Fibroblast of peridontal ligament (primary cell): ENCODE results near the gene MYOCD.

Experiments
- DNase-seq: peaks from one replicate; pipeline ENCODE4 v3.0.0-alpha.2; 2010; ENCODE audit errors: extremely low read depth

Gene MYOCD

DNA sequence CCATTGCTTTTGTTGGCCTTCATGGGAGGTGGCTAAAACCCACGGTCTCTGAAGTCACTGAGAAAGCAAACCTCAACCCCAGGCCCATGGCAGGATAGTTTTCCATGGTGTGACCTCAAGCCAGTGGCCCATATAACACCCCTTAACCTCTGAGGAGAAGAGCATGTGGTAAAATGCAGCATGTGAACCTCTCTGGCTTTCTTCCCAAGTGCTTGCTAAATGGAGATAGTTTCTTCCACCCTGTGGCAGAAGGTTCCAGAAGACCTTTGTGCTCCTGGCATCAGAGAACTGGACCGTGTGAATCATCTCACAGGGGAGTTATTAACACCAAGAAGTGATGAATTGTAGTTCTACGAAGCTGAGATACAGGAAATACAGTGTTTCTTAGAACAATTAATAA, 47.3 kb downstream of the MYOCD start:
- DNase-seq, result peak; percentile 10

DNA sequence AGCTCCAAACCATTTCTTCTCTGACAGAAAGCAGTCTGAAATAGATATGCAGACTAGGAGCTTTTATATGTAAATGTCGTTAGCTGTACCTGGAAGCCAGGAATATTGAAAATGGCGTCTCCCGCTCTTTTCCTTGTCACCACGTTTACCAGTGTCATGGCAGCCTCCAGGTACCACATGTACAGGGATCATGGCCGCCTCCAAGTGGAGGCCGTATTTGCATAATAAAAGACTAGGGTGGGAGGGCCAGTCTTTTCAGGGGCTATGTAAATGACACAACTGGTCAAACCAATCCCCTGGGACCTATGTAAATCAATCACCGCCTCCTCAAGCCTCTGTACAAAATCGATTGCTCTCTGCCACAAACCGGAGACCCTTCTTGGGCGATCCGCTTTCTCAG, 54.3 kb downstream of the MYOCD start:
- no peak for DNase-seq

DNA sequence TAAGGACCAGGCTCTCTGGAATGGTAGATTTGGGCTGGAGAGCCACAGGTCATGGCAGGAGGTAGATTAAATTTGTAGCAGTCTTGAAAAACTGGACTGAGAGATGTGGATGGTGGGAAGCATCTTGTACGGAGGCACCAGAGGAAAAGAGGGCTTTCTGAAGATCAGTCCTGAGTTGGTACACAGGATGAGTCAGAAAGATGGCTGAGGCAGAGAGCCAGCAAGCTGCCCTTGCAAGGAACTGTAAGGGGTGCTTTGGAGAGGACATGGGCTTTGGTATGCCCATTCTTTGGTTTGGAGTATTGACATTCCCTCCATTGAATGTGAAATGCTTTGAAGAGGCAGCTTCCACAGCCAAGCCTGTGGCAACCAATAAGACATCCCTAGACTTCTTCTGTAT, 55.9 kb downstream of the MYOCD start:
- DNase-seq, result no peak

DNA sequence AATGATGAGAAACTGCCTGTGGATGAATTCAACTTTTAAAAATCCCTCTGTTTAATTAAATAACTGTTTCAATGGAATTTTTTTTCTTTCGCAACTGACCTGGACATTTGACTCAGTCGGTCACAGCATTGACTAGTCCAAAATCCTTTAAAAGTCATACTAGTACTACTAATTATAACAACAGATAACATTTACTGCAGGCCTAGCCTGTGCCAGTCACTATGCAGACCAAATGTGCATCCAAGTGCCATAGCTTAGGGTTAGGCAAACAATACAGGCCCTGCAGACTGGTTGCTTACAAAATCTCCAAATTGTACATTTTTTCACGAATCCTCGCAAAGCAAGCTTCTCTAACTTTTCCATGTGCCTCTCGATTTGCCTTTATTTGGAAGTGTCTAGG, 56.6 kb downstream of the MYOCD start:
- no peak for DNase-seq

DNA sequence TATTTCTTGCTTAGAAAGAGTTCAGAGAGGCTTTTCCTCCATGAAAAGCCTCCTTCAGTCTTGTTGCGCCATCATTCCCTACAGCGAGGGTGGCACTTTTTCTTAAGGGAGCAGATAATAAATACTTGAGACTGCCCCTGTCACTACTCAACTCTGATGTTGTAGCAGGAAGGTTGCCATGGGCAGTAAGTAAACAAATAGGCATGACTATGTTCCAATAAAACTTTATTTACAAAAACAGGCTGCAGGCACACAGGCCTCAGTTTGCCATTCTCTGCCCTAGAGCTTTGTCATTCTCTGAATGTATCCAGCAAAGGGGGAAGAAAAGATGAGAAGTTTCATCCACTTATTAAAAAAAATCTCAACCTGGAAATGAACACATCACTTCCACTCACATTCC, 60.4 kb downstream of the MYOCD start:
- no peak for DNase-seq

DNA sequence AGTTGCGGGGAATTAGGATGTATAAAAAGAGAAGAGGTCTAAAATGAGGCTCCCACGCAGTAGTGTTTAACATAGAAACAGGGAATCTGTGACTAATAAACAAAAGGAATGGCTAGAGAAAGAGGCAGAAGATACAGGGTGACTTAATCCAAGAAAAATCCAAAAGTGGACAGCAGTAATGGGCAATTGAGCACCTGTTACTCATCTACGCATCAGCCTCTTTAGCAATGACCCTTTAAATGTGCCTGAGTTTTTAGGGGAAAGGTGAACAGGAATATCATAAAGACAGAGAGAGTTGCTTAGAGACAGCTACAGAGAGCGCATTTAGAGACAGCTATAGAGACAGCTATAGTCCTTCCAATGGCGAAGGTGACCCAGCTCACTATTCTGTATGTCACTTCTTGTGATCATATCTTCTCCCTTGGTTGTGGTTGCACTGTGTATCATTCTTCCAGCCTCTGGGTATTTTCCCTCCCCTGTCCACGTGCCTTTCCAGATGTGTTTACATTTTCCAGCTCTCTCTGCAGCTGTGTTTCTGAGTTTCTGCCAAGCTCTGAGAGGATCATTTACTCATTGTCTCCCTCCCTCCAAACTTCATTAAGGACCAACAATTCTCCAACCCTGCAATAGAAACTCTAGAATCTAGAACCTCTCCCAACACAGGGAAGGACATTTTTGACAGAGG, 61.5 kb downstream of the MYOCD start:
- DNase-seq, result peak; percentile 65

DNA sequence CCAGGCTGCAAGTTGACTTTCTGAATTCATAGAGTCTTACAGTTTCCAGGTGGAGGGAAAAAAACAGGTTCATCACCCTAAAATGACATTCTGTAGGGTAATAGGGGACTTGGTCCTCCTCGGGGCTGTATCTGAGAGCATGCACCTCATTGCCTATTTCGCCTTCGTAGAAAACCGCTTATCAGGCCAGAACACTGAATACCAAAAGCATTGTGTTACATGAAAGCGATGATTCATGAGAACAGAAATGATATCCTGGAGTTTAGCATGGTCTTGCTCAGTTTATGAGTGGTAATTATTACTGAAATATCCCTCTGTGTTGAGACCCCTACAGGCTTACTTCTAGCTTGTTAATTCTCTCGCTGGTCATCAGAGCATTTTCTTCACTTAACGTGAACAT, 62.2 kb downstream of the MYOCD start:
- no peak for DNase-seq

DNA sequence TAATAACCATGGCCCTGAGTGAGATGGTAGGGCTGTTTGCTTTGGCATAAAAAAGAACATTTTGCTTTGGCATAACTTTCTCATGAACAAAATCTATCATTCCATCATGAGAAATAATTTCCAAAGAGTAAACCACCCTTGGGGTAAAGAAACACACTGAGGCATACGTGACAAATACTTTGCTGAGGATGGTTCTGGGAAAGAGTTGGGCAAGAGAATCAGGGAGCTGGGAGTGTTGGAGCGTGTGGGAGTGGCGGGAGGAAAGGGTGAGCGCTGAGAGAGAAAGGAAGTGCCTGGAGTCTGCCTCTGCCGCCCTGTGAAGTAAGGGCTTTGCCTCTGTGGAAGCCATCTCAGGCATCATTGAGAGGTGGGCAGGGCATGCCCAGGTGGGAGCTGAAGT, 63.4 kb downstream of the MYOCD start:
- no peak for DNase-seq

DNA sequence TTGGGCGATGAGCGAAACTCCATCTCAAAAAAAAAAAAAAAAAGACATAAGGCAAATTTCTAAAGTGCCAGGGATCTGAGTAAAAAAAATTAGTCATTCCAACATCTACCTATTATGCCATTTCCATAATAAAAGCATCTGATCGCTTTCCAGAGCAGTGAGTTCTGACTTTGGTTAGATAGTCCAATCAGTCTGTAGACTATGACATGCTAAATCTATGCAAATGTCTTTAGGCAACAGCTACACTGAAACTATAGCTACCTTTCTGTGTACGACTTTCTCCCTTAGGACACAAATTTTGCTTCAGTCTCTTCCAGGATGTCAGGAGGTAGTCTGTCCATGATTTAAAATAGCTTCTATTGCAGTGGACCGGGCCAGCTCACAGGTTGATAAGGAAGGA, 64.7 kb downstream of the MYOCD start:
- no peak for DNase-seq

DNA sequence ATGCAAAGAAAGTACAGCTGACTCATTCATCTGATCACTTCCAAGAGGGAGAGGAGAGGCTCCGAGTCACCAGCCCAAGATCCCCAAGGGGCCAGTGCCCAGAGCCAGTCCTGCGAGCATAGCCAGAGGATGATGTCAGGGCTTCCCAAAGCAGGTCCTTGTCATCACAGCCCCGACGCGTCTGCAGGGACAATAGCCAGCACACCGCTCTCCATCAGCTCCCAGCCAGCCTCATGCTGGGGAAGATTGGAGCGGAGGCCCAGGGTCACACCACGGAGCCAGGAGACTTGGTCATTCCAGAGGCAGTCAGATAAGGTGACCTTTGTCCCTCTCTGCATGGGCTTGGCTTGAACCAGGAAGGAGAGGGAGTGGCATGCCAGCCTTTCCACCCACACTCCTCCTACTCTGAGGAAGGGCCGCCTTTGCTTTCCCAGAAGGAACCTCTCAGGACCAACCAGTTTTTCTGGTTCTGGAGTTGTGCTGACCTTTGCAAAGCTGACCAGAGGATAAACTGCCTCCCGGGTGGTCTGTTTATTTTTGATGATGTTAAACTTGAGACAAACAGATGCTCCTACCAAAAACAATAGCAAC, 65.3 kb downstream of the MYOCD start:
- no peak for DNase-seq

DNA sequence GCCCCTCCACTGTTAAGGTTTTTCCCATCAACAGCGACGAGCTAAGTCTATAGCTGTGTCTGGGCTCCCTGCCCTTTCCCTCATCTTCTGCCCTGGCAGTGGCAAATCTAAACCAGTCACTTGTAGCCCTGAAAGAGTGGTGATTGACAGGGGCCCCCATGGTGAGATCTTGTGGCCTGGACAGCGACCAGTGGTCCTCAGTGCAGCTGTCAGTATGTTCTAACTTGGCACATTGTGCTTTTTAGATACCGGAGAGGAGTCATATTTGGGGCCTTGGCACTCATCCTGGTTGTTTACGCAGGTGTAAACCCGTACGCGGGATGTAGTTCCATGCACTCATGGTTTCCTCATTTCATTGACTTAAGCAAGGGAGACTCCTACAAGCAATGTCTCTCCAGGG, 66.1 kb downstream of the MYOCD start:
- no peak for DNase-seq

DNA sequence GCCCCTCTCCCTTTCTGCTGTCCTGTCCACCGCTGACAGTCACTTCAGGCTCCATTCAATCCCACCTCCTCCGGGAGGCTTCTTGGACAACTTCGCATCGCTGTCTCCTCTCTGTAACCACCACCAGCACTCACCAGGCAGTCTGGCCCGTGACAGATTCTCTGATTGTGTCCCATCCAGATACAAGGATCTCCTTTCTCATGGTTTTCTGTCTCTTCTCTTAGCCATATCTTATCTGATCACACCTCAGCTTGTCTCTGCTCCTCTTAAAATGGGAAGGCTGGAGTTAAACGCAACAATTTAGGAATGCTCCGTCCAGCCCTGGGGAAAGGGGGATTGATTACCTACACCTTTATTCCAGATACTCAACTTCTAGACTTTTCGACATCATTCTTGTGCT, 66.7 kb downstream of the MYOCD start:
- no peak for DNase-seq

DNA sequence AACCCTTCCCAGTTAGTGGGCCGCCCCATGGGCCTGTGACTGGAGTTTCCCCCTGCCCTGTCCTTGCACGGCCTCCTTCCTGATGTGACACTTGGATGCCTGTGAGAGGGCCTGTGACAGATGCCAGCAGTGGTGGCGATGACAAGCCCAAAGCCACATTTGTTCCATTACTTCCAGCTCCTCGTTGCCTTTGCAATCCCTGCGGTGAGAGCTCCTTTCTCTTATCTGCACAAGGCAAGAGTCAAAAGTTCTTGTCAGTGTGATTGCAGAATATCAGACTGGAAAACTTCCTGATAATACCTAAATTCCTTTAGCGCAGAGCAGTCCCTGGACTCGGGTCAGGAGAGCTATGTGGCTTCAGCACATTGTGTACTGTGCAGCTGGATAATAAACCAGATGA, 69.2 kb downstream of the MYOCD start:
- DNase-seq, result no peak

DNA sequence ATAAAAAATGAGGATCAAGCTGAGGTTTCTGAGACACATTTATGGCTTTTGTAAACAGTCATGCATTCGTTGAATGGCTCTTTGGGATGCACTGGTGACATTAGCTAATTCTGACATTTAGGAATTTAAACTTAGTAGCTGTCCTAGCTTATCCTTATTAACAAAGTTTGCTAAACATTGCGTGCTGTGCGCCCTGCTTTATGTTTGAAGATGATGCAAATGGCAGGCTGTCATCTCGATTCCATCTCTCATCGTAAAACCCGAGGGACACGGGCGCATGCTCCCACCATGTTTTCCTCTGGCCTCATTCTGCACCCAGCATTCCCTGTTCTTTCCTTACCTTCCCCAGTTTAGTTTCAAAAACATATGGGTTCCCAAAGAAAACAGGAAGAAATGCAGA, 69.8 kb downstream of the MYOCD start:
- DNase-seq, result no peak

DNA sequence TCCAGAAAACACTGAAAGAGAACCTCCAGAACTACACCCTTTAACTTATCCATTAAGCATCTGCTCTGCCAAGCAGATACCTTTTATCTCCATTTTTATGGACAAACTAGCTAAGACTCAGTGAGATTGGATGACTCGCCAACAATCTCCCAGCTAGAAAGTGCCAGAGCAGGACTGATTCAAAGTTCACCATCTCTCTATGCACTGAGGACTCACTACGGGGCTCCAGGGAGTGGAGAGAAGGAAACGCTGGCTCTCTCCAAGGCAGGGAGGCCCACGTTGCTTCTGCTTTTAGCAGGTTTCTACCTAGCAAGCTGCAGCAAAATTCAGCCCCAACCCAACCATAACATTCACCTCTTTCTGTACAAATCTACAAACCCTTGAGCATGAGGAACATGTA, 70.8 kb downstream of the MYOCD start:
- no peak for DNase-seq

DNA sequence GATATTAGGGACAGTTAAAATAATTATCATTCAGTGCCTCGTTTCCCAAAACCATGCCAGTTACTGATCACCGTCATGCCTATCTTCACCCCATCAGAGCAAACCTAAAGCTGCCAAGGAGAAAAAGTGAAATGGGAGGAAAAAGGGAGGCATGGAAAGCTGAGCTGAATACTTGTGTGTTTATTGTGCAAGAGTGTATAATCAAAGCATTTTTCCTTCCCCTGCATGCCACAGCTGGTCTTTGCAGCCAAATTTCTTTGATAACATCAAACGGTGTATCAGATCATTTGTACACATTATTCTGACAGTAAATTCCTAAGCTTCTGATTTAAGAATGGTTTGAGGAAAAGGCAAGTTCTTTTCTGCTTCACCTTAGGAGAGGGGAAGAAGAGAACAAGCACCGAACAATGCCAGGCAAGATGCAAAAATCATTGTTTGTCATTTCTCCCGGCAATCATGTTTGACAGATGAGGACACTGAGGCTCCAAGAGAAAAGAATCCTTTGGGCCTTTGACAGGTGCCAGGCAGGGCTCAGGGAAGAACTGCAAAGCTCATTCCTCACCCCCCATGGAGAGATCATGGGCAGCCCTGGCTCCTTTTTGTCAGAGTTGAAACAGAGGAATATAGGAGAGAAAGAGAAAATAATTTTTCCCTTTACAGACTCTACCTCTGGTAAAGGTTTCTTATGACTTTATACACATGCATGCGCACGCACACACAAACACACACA, 72.2 kb downstream of the MYOCD start:
- DNase-seq, result peak; percentile 7

DNA sequence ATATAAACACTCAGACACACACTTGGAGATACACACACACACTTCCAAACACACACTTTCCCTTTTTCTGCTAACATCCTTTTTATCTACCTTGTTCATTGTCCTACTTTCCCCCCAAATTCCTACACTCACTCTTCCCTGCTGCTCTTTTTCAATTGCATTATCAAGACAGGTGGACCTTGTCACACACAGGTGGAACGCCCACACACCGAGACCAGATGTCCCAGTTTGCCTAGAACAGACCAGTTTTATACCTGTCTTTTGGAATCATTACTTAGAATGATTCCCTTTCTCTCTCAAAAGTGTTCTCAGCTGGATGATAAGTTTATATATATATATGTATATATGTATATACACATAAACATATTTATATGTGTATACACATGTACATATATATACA, 72.9 kb downstream of the MYOCD start:
- DNase-seq, result no peak

DNA sequence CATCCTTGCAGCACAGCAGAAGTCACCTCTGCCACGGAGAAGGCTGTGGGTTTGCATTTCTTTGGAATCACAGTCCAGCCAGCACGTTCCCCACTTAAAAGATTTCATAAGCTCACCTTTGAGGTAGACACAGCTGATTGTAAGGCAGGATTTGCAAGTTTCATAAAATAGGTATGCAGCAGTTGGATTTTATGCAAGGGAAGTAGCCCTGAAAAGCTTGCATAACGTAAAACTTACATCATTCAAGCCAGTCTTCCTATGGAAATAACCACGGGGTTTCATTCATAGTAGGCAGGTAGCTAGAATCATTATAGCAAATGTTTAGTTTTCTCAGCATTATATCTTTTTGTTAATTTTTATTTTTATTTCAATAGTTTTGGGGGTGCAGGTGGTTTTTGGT, 73.8 kb downstream of the MYOCD start:
- no peak for DNase-seq

DNA sequence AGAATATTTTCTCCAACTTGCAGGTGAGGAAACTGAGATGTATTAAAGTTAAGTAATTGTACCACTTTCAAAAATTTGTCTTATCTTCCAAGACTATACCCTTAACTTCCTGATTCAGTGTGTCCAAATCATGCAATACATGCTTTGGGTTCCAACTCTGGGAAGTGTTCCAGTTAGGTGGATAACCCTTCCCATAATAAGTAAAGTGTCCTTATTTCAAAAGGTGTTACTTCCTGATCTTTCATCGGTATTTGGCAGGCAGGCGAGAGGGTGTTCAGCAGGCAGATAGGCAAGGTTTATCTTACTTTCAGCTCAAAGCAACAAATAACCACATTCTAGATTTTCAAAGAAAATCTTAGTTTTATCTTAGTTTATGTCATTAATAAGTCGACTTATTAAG, 77.4 kb downstream of the MYOCD start:
- DNase-seq, result no peak

DNA sequence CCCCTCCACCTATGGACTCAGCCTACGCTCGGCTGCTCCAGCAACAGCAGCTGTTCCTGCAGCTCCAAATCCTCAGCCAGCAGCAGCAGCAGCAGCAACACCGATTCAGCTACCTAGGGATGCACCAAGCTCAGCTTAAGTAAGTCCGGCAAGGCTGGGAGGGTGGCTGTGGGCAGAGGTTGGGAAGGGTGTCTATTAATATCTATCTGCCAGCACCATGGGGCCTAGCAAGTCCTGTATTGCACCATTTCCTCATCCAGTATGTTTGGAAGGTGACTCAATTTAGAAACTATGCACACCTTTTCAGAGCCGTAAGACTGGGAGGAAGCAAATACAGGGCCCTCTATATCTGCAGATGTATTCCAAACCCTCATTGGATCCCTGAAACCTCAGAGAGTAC, 78.6 kb downstream of the MYOCD start:
- no peak for DNase-seq

DNA sequence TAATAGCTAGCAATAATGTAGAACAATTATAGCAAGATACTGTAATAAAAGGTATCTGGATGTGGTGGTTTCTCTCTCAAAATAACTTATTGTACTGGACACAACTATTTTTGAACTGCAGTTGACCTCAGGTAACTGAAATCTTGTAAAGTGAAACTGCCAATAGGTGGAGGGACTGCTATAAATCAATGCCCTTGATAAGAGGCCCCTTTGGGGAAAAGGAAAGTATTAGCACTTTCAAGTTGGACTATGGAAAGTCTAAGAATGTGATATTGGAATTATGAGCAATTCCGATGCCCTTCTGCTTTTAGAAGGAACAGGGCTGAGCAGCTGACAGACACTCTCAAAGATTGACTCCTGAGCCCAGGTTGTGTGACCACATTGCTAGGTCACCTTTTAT, 79.1 kb downstream of the MYOCD start:
- DNase-seq, result no peak

DNA sequence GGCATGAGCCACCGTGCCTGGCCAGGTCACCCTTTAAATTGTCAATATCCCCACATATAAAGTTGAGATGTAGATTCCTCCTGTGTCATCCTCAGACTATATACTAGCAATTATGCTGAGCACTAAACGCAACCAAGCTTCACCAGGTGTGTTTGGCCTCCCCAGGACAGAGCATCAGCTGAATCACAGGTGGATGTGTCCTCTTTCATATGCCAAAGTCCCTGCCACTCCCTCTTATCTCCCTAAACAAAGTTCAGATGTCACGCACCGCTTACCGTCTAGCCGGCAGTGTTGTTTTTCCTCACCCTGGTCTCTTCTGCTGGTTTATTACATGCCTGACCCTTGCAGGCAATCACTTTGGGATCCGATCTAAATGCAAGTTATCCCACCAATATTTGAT, 79.8 kb downstream of the MYOCD start:
- no peak for DNase-seq

DNA sequence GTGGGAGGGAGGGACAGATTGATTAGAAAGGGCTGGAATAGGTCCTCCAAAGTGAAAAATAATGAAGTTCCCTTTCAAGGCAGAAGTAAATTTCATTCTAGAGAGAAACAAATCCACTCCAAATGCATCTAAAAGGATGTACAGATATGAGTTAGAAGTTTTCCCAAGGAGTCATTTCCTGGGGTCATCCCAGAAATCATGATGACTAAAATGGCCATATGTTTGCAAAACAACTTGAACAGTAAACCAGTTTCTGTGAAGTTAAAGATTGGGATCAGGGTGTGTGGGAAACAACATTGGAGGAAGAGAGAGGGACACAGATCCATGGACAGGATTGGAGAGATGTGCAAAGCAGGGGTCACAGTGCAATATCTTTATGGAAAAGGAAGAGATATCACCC, 91.1 kb downstream of the MYOCD start:
- no peak for DNase-seq

DNA sequence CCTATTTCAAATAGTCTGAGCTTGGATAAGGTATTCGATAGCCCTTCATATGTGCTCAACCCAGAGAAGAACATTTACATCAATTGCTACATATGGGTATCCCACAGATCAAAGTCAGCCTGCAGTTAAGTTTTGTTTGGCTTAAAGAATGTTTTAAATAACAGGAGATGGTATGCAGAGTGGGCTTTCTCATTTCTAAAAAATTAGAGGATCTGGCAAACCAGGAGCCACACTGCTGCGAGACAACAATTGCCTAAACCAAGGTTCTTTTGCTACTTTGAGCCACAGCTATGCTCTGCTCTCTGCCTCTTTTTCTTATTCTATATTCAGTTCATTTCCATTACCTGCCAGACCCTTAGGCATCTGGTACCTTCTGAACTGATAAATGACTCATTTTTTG, 93.4 kb downstream of the MYOCD start:
- no peak for DNase-seq
